SK-N-SH treated with all-trans-retinoic acid at 6 μM for 48 hours (cell line): ENCODE data around the gene EBP.

Experiments used
- ARNTL ChIP-seq: fragments of 450-650 bp; formaldehyde crosslinking; IDR thresholded peaks from 2 replicates; pipeline ENCODE4 v1.5.0; 2020; ENCODE audit warnings: low read depth, mild to moderate bottlenecking, moderate library complexity, borderline replicate concordance
- ESRRG ChIP-seq: fragments of 250-450 bp; sonication (Bioruptor Pico); IDR thresholded peaks from 2 replicates; pipeline ENCODE4 v1.6.1; 2021; ENCODE audit warnings: mild to moderate bottlenecking
- GLIS3 ChIP-seq: fragments of 250-450 bp; sonication (Bioruptor Pico); IDR thresholded peaks from 2 replicates; pipeline ENCODE4 v1.5.0; 2020; ENCODE audit warnings: mild to moderate bottlenecking, moderate library complexity
- OSR1 ChIP-seq: fragments of 250-450 bp; sonication (Bioruptor Pico); IDR thresholded peaks from 2 replicates; pipeline ENCODE4 v1.8.0; 2022; ENCODE audit warnings: moderate library complexity, mild to moderate bottlenecking, inconsistent platforms
- POU6F1 ChIP-seq: fragments of 250-450 bp; sonication (Bioruptor Pico); IDR thresholded peaks from 2 replicates; pipeline ENCODE4 v1.8.0; 2021; ENCODE audit warnings: low read depth, mild to moderate bottlenecking, moderate library complexity, borderline replicate concordance
- RARB ChIP-seq: fragments of 250-450 bp; sonication (Bioruptor Pico); IDR thresholded peaks from 2 replicates; pipeline ENCODE4 v1.8.0; 2021; ENCODE audit warnings: mild to moderate bottlenecking, moderate library complexity
- TCF4 ChIP-seq: fragments of 250-450 bp; sonication (Bioruptor Pico); IDR thresholded peaks from 2 replicates; pipeline ENCODE4 v1.8.0; 2021; ENCODE audit warnings: mild to moderate bottlenecking, moderate library complexity, borderline replicate concordance
- ZC3H10 ChIP-seq: fragments of 250-450 bp; sonication (Bioruptor Pico); IDR thresholded peaks from 2 replicates; pipeline ENCODE4 v1.5.1; 2021; ENCODE audit warnings: mild to moderate bottlenecking, moderate library complexity
- TF ChIP-seq, protein P1 (sequence below): fragments of 250-450 bp; sonication (Bioruptor Pico); IDR thresholded peaks from 2 replicates; pipeline ENCODE4 v1.8.0; 2020; ENCODE audit warnings: mild to moderate bottlenecking, moderate library complexity, borderline replicate concordance
- TF ChIP-seq, protein P2 (sequence below): fragments of 250-450 bp; sonication (Bioruptor Pico); IDR thresholded peaks from 2 replicates; pipeline ENCODE4 v1.5.1; 2020; ENCODE audit warnings: low read depth, mild to moderate bottlenecking, moderate library complexity

DNA sequence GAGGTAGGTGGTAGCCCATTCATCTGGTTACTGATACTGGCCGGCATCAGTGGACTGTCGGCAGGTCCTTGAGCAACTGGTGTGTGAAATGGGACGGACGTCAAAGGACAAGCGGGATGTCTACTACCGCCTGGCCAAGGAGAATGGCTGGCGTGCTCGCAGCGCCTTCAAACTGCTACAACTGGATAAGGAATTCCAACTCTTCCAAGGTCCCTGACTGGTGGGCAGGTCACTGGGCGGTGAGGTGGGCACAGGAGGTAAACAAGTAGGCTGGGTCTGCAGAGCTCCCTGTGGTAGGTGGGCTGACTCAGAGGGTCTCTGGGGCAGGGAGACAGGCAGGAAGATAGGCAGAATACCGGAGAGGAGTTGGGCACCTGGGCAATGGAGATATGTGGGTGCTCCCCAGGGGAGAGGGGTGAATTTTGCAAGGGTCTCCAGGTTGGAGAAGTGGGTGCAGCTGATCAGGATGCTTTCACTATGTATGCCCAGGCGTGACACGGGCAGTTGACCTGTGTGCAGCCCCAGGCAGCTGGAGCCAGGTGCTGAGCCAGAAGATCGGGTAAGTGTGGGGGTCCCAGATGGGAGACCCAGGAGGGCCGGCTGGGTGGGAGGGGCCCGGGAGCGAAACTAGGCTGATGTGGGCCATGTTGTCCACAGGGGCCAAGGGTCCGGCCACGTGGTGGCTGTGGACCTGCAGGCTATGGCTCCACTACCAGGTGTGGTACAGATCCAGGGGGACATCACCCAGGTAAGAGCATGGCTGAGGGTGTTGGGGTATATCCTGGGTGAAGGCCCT is 43.5 kb upstream of the EBP start:
- TF ChIP-seq OSR1 (no peak), TCF4 (CRISPR knock-in tag) (no peak), ESRRG (CRISPR knock-in tag) (no peak), POU6F1 (CRISPR knock-in tag) (no peak), ARNTL (CRISPR knock-in tag) (no peak), ZC3H10 (CRISPR knock-in tag) (no peak), RARB (CRISPR knock-in tag) (no peak), GLIS3 (CRISPR knock-in tag) (no peak)
- TF ChIP-seq, protein P1, sequence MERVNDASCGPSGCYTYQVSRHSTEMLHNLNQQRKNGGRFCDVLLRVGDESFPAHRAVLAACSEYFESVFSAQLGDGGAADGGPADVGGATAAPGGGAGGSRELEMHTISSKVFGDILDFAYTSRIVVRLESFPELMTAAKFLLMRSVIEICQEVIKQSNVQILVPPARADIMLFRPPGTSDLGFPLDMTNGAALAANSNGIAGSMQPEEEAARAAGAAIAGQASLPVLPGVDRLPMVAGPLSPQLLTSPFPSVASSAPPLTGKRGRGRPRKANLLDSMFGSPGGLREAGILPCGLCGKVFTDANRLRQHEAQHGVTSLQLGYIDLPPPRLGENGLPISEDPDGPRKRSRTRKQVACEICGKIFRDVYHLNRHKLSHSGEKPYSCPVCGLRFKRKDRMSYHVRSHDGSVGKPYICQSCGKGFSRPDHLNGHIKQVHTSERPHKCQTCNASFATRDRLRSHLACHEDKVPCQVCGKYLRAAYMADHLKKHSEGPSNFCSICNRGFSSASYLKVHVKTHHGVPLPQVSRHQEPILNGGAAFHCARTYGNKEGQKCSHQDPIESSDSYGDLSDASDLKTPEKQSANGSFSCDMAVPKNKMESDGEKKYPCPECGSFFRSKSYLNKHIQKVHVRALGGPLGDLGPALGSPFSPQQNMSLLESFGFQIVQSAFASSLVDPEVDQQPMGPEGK (CRISPR knock-in tag) = no peak
- TF ChIP-seq, protein P2, sequence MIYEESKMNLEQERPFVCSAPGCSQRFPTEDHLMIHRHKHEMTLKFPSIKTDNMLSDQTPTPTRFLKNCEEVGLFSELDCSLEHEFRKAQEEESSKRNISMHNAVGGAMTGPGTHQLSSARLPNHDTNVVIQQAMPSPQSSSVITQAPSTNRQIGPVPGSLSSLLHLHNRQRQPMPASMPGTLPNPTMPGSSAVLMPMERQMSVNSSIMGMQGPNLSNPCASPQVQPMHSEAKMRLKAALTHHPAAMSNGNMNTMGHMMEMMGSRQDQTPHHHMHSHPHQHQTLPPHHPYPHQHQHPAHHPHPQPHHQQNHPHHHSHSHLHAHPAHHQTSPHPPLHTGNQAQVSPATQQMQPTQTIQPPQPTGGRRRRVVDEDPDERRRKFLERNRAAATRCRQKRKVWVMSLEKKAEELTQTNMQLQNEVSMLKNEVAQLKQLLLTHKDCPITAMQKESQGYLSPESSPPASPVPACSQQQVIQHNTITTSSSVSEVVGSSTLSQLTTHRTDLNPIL (CRISPR knock-in tag) = no peak
